Astrocyte (in vitro differentiated cells and primary cell): ENCODE results near the gene EPS8L3. TPM values are rescaled to one million over a fixed set of nuclear protein-coding genes. Genes with fewer than 3 reads are reported as not detected.
A peak's percentile ranks its signal among the peaks of the same experiment; 100 is the strongest.

Experiments used
- DNase-seq: peaks from one replicate; pipeline ENCODE4 v3.0.0-alpha.2; 2010; ENCODE audit warnings: low read depth
- FAIRE-seq: peaks from 2 replicates; lab custom pipeline; 2011; peaks lifted over from hg19 to GRCh38; lab: Jason Lieb, UNC
- H2AFZ ChIP-seq: 2 replicates; pipeline ENCODE4 v1.6.0; 2012; ENCODE audit warnings: low read depth, low read length, inconsistent platforms
- H3K27ac ChIP-seq: 2 replicates; pipeline ENCODE4 v1.5.1; 2011; ENCODE audit warnings: low read depth, low read length, inconsistent platforms
- H3K27me3 ChIP-seq: 2 replicates; pipeline ENCODE4 v1.6.0; 2011; ENCODE audit warnings: low read length, inconsistent platforms; ENCODE audit not compliant: insufficient read depth
- H3K36me3 ChIP-seq: 2 replicates; pipeline ENCODE4 v1.5.1; 2011; ENCODE audit warnings: low read length, inconsistent platforms; ENCODE audit not compliant: insufficient read depth
- H3K4me1 ChIP-seq: 2 replicates; pipeline ENCODE4 v1.5.1; 2011; ENCODE audit warnings: low read length, inconsistent platforms; ENCODE audit not compliant: insufficient read depth
- H3K4me2 ChIP-seq: 2 replicates; pipeline ENCODE4 v1.6.0; 2012; ENCODE audit warnings: low read length, inconsistent platforms
- H3K4me3 ChIP-seq: 2 replicates; pipeline ENCODE4 v1.5.1; 2011; ENCODE audit warnings: low read depth, mild to moderate bottlenecking, low read length, inconsistent platforms; ENCODE audit not compliant: insufficient read depth
- H3K79me2 ChIP-seq: 2 replicates; pipeline ENCODE4 v1.6.0; 2012; ENCODE audit warnings: mild to moderate bottlenecking, low read length, inconsistent platforms; ENCODE audit not compliant: insufficient read depth
- H3K9ac ChIP-seq: 2 replicates; pipeline ENCODE4 v1.6.0; 2012; ENCODE audit warnings: mild to moderate bottlenecking, low read length, inconsistent platforms
- H3K9me3 ChIP-seq: 2 replicates; pipeline ENCODE4 v1.5.1; 2012; ENCODE audit warnings: low read depth, mild to moderate bottlenecking, low read length, inconsistent platforms; ENCODE audit not compliant: insufficient read depth
- H4K20me1 ChIP-seq: 2 replicates; pipeline ENCODE4 v1.6.0; 2012; ENCODE audit warnings: low read length, inconsistent platforms; ENCODE audit not compliant: insufficient read depth
- H3K27ac Mint-ChIP-seq: one replicate; pipeline ENCODE4 v1.8.0; 2021; ENCODE audit warnings: mild to moderate bottlenecking, mixed read lengths; ENCODE audit not compliant: unreplicated experiment
- H3K27me3 Mint-ChIP-seq: one replicate; pipeline ENCODE4 v1.8.0; 2021; ENCODE audit warnings: low read depth, mixed read lengths; ENCODE audit not compliant: unreplicated experiment
- H3K36me3 Mint-ChIP-seq: one replicate; pipeline ENCODE4 v1.8.0; 2021; ENCODE audit warnings: low read depth, mixed read lengths; ENCODE audit not compliant: unreplicated experiment
- H3K4me1 Mint-ChIP-seq: one replicate; pipeline ENCODE4 v1.8.0; 2021; ENCODE audit warnings: low read depth, mixed read lengths; ENCODE audit not compliant: unreplicated experiment
- H3K4me3 Mint-ChIP-seq: one replicate; pipeline ENCODE4 v1.8.0; 2021; ENCODE audit warnings: mild to moderate bottlenecking, moderate library complexity, mixed read lengths; ENCODE audit not compliant: unreplicated experiment
- H3K9me3 Mint-ChIP-seq: one replicate; pipeline ENCODE4 v1.8.0; 2021; ENCODE audit warnings: mild to moderate bottlenecking, mixed read lengths; ENCODE audit not compliant: unreplicated experiment
- CTCF ChIP-seq: IDR thresholded peaks from 2 replicates; pipeline ENCODE4 v1.5.1; 2011; ENCODE audit warnings: low read depth, mild to moderate bottlenecking, inconsistent platforms, low read length, moderate library complexity; ENCODE audit not compliant: insufficient read depth
- EZH2 ChIP-seq: IDR thresholded peaks from 2 replicates; pipeline ENCODE4 v1.6.1; 2012; ENCODE audit warnings: mild to moderate bottlenecking, low read length, inconsistent platforms; ENCODE audit not compliant: insufficient read depth
- total RNA-seq: library from RNA; stranded (reverse); gene quantifications from 2 replicates; pipeline ENCODE4 v1.2.1, GENCODE V29; 2021

Gene EPS8L3
- total RNA-seq, 1 donor from 2014 or later, result not detected

GRCh38 chr1:109732390-109732881 lies 31.3 kb downstream of the EPS8L3 start:
- H3K9me3 ChIP-seq, result no peaks in the 10 kb centered on the region
- H3K27ac ChIP-seq, result no peak overlapping the region
- TF ChIP-seq CTCF (no peak), EZH2 (no peak)
- no peak overlapping the region for H3K4me3 ChIP-seq
- no peak overlapping the region for H2AFZ ChIP-seq
- no peak overlapping the region for H3K4me2 ChIP-seq
- H3K27me3 ChIP-seq, result no peaks in the 10 kb centered on the region
- H3K79me2 ChIP-seq, result no peaks in the 10 kb centered on the region
- no peak overlapping the region for H3K9ac ChIP-seq
- Mint-ChIP-seq H3K4me3 (no peak overlapping the region), H3K27ac (no peak overlapping the region), H3K36me3 (peaks cover 16% of the 10 kb centered on the region), H3K4me1 (peaks cover 7% of the 10 kb centered on the region), H3K27me3 (peaks cover 15% of the 10 kb centered on the region), H3K9me3 (peaks cover 2% of the 10 kb centered on the region)
- H3K4me1 ChIP-seq, result peaks cover 9% of the 10 kb centered on the region
- no peak for DNase-seq
- no peaks in the 10 kb centered on the region for H4K20me1 ChIP-seq
- H3K36me3 ChIP-seq, result peaks cover 3% of the 10 kb centered on the region
- no peak for FAIRE-seq

DNA sequence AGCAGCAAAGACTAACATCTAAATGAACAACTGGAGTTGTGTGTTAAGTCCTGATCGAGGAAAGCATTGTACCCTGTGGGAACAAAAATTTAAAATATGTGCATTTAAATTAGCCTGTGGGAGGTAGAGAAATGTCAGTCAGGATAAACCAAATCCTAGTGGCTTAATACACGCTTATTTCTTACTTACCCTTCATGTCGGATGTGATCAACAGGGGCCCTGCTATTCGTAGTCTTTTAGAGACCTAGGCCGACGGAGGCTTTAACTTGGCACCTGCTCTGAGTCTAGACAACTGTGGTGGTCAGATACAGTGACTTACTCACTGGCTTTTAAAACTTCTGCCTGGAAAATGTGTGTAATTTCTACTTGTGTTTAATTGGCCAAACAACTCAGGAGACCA lies 33.1 kb downstream of the EPS8L3 start:
- peaks cover 7% of the 10 kb centered on the region for H3K36me3 Mint-ChIP-seq
- peaks cover 7% of the 10 kb centered on the region for H3K9me3 Mint-ChIP-seq
- DNase-seq, result peak; percentile 61
- Histone ChIP-seq H3K9ac (no peak overlapping the region), H2AFZ (no peak overlapping the region), H3K4me2 (no peak overlapping the region), H3K27me3 (no peaks in the 10 kb centered on the region), H3K4me3 (no peak overlapping the region), H3K79me2 (no peaks in the 10 kb centered on the region), H3K27ac (no peak overlapping the region), H3K9me3 (no peaks in the 10 kb centered on the region), H4K20me1 (no peaks in the 10 kb centered on the region), H3K4me1 (peaks cover 9% of the 10 kb centered on the region), H3K36me3 (no peaks in the 10 kb centered on the region)
- no peak overlapping the region for H3K4me3 Mint-ChIP-seq
- H3K4me1 Mint-ChIP-seq, result peaks cover 7% of the 10 kb centered on the region
- peaks cover 10% of the 10 kb centered on the region for H3K27me3 Mint-ChIP-seq
- H3K27ac Mint-ChIP-seq, result no peak overlapping the region
- no peak for TF ChIP-seq CTCF
- TF ChIP-seq EZH2, result no peak
- FAIRE-seq, result no peak

DNA sequence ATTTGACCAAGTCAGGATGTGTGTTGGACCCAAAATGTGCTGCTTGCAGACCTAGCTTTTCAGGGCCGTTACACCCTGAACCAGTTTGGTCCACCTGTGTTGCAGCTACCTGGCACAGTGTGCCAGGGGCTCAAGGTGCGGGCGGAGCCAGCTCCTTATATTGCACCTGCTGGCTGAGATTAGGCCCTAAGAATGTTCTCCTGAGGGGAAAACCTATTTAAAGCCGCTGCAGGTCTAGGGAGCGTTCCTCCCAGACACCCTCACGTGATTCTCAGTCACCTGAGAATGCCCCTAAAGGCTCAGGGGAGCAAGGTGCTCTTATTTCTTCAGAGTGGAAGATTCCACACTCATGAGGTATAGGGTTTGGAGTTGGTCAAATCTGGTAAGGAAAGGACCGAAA lies 34.9 kb downstream of the EPS8L3 start:
- Mint-ChIP-seq H3K27ac (no peak overlapping the region), H3K27me3 (peaks cover 10% of the 10 kb centered on the region), H3K36me3 (peaks cover 5% of the 10 kb centered on the region), H3K9me3 (peaks cover 8% of the 10 kb centered on the region), H3K4me3 (no peak overlapping the region), H3K4me1 (peaks cover 7% of the 10 kb centered on the region)
- H3K36me3 ChIP-seq, result no peaks in the 10 kb centered on the region
- no peak overlapping the region for H3K27ac ChIP-seq
- no peak overlapping the region for H2AFZ ChIP-seq
- no peaks in the 10 kb centered on the region for H3K79me2 ChIP-seq
- DNase-seq, result no peak
- H3K4me3 ChIP-seq, result no peak overlapping the region
- H3K9me3 ChIP-seq, result no peaks in the 10 kb centered on the region
- no peak overlapping the region for H3K9ac ChIP-seq
- no peaks in the 10 kb centered on the region for H4K20me1 ChIP-seq
- no peaks in the 10 kb centered on the region for H3K27me3 ChIP-seq
- TF ChIP-seq CTCF (no peak), EZH2 (no peak)
- peaks cover 9% of the 10 kb centered on the region for H3K4me1 ChIP-seq
- FAIRE-seq, result no peak
- H3K4me2 ChIP-seq, result no peak overlapping the region
